Brain microvascular endothelial cell (primary cell): ENCODE data around the gene HTD2.

Source experiments
- DNase-seq: peaks from one replicate; pipeline ENCODE4 v3.0.0-alpha.2; 2020
- H3K27ac ChIP-seq: fragments of 250-450 bp; sonication (Bioruptor Pico); 2 replicates; pipeline ENCODE4 v1.5.1; 2020; ENCODE audit warnings: mild to moderate bottlenecking, moderate library complexity
- H3K27me3 ChIP-seq: fragments of 250-450 bp; sonication (Bioruptor Pico); replicated peaks from 2 replicates; pipeline ENCODE4 v1.5.1; 2020; ENCODE audit warnings: mild to moderate bottlenecking
- H3K36me3 ChIP-seq: fragments of 250-450 bp; sonication (Bioruptor Pico); replicated peaks from 2 replicates; pipeline ENCODE4 v1.5.1; 2020; ENCODE audit warnings: mild to moderate bottlenecking
- H3K4me3 ChIP-seq: 2 replicates; pipeline ENCODE4 v1.5.1; 2011; ENCODE audit warnings: low read depth, mild to moderate bottlenecking, control low read depth, low read length, moderate library complexity
- in situ Hi-C: cut with HindIII; loops from 2 replicates; pipeline ENCODE4 v1.10.0; 2017; ENCODE audit warnings: low sequenced_read_pairs, low pct_ligation_motif_present
- TF ChIP-seq, protein P1 (sequence below): IDR thresholded peaks from 2 replicates; pipeline ENCODE4 v1.5.1; 2011; ENCODE audit warnings: low read depth, mild to moderate bottlenecking, moderate library complexity, low read length, control low read depth, inconsistent platforms; ENCODE audit errors: missing control alignments

Gene HTD2

DNA sequence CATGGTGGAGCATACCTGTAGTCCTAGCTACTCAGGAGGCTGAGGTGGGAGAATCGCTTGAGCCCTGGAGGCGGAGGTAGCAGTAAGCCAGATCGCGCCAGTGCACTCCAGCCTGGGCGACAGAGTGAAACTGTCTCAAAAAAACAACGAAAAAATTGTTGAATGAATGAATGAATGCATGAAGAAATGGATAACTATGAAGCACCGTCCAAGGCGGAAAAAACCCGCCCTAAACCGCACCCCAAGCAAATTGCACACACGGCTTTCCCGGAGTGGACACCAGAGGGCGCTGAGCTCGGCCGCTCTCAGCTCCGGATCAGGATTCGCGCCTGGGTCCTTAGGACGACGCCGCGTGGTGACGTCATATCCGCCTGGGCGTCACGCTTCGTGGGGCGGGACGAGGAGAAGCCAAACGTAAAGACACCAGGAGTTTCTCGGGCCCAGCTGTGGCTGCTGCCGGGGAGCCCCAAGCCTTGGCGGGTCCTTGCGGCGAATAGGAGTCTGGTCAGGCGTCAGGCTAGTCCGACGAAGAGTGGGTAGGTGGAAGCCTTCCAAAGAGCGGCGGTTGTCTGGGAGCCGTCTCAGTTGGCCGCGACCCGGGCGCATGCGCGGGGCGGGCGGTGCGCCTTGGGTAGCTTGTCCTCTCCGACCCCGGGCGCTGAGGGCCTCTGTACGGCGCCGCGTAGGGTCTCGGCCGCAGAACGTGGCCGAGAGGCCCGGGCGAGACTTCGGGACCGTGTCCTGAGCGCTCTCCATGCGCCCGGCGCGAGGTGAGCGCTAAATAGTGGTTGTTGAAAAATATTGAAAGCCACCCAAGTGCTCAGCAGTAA lies at the start of gene HTD2, which contains the start of gene RPP14:
Gene HTD2 (plus strand): TSS at position 639 of the 830 bp plus-strand sequence. CDS start 11,094 bp downstream, outside the sequence.
Gene RPP14 (plus strand): TSS at position 364 of the 830 bp plus-strand sequence. CDS start 4,085 bp downstream, outside the sequence.
- DNase-seq: peak; percentile 96
- Histone ChIP-seq H3K4me3 (peak within 1 kb of the TSS; percentile 93), H3K27ac (peak within 1 kb of the TSS; percentile 95), H3K36me3 (peaks cover 10% of the 10 kb centered on the region), H3K27me3 (no peaks in the 10 kb centered on the region)
- TF ChIP-seq, protein P1, sequence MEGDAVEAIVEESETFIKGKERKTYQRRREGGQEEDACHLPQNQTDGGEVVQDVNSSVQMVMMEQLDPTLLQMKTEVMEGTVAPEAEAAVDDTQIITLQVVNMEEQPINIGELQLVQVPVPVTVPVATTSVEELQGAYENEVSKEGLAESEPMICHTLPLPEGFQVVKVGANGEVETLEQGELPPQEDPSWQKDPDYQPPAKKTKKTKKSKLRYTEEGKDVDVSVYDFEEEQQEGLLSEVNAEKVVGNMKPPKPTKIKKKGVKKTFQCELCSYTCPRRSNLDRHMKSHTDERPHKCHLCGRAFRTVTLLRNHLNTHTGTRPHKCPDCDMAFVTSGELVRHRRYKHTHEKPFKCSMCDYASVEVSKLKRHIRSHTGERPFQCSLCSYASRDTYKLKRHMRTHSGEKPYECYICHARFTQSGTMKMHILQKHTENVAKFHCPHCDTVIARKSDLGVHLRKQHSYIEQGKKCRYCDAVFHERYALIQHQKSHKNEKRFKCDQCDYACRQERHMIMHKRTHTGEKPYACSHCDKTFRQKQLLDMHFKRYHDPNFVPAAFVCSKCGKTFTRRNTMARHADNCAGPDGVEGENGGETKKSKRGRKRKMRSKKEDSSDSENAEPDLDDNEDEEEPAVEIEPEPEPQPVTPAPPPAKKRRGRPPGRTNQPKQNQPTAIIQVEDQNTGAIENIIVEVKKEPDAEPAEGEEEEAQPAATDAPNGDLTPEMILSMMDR: peak; percentile 98
- in situ Hi-C loops: no loop called here

DNA sequence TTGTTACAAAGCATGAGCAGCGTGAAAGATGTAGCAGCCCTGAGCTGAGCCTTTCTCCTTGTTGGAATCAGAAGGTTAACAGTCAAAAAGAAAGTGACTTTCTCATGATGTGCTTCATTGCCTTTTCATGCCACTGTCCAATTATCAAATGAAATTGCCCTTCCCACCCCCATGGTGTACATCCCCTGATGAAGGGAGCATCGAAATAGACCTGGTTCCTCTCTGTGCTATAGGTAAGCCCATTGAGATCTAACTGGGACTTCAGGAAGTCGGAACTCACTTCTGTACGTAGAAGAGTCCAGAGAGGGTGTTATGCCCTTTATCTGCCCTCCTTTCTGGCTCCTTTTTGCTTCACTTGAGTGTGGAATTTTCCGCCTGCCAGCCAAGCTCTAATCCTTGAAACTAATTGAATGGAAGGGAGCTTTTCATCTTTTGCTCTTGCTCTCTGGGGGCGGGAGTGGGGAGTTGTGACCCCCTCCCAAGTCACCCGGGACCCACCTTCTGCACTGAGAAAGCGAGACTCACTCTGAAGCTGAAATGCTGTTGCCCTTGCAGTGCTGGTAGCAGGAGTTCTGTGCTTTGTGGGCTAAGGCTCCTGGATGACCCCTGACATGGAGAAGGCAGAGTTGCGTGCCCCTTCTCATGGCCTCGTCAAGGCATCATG lies 47.8 kb upstream of the HTD2 start:
- no peaks in the 10 kb centered on the region for H3K27me3 ChIP-seq
- H3K27ac ChIP-seq: no peak overlapping the region
- TF ChIP-seq, protein P1: no peak
- no peaks in the 10 kb centered on the region for H3K36me3 ChIP-seq
- no peak overlapping the region for H3K4me3 ChIP-seq
- in situ Hi-C loops: no loop called here
- DNase-seq: no peak

DNA sequence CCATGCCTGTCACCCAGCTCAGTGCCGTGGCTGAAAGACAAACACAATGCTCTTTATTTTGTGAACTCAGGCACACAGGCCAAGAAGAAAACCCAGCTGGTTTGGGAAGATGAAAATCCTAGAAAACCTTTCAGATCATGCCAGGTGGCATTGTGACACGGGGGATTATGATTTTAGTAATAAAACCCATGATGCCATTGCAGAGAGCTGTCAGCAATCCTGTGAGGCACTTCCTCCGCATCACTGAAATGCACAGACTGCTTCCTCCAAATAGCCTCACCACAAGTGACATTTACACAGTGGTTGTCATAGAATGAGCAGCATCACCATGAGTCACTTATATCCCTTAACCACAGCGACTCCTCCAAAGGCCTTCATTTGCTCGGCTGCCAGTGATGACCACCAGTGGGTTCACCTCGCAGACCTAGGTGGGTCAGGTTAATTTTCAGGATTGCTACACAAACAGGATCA lies 46.0 kb upstream of the HTD2 start:
- in situ Hi-C loops: no loop called here
- peak overlapping the region; percentile 45 for H3K27ac ChIP-seq
- DNase-seq: peak; percentile 86
- no peak overlapping the region for H3K4me3 ChIP-seq
- TF ChIP-seq, protein P1: no peak
- no peaks in the 10 kb centered on the region for H3K36me3 ChIP-seq
- H3K27me3 ChIP-seq: no peaks in the 10 kb centered on the region

DNA sequence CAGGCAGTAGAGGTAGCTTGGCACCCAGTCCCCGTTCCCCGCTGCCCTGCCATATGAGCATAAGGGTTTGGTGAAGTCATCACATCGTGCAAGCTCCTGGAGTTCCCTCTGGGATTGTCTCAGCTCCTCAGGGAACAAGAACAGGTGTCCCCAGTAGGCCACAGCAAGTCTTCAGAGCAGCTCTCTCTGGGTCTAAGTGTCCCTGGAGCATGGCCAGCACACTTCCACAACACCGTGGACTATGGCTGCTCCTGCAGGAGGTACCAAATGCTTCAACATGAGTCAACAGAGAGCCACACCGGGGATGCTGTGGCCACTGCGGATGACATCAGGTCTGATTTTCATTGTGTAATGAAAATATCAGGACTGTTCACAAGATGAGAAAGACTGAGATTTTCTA lies 45.6 kb upstream of the HTD2 start:
- no peaks in the 10 kb centered on the region for H3K27me3 ChIP-seq
- H3K4me3 ChIP-seq: no peak overlapping the region
- in situ Hi-C loops: no loop called here
- no peaks in the 10 kb centered on the region for H3K36me3 ChIP-seq
- TF ChIP-seq, protein P1: no peak
- peak; percentile 71 for DNase-seq
- peak overlapping the region; percentile 45 for H3K27ac ChIP-seq

DNA sequence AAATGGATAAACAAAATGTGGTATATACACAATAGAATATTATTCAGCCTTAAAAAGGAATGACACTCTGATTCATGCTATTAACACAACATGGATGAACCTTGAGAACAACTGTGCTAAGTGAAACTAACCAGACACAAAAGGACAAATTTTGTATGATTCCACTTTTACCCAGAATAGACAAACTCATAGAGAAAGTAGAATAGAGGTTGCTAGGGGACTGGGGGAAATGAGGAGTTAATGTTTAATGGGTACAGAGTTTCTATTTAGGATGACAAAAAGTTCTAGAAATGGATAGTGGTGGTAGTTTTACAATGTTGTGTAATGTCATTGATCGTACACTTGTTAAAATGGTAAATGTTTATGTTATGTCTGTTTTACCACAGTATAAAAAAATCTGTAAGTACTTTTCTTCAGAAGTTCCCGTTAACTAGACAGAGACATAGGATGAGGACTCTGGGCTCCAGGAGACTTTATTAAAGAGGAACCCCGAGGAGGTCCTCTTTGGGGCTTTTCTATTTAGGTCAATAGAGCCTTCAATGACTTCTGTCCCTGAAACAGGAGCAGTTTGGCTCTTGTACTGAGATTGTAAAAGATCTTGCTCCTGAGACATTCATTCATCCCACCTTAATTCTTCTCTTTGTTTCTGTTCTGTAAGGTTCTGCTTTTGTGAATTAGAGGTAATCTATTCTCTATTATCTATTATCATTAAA lies 44.2 kb upstream of the HTD2 start:
- TF ChIP-seq, protein P1: no peak
- DNase-seq: no peak
- Histone ChIP-seq H3K27ac (no peak overlapping the region), H3K4me3 (no peak overlapping the region), H3K36me3 (no peaks in the 10 kb centered on the region), H3K27me3 (no peaks in the 10 kb centered on the region)
- in situ Hi-C loops: no loop called here
